DND-41 (cell line): Measurements from ENCODE around the gene KCNMA1.

Experiments used
- ATAC-seq: fragments of 200-7000 bp; cut with Tn5 transposase; 3 replicates; pipeline ENCODE4 v1.9.1; 2021; ENCODE audit warnings: low read depth; ENCODE audit not compliant: insufficient read depth
- DNase-seq: peaks from one replicate; pipeline ENCODE4 v3.0.0-alpha.2; 2020
- H2AFZ ChIP-seq: 2 replicates; pipeline ENCODE4 v1.6.0; 2012; ENCODE audit warnings: low read depth, low read length
- H3K27ac ChIP-seq: 2 replicates; pipeline ENCODE4 v1.5.1; 2012; ENCODE audit warnings: low read length, inconsistent platforms
- H3K27me3 ChIP-seq: fragments of 200-600 bp; sonication (generic); 2 replicates; pipeline ENCODE4 v1.6.0; 2012; ENCODE audit warnings: low read length, mild to moderate bottlenecking, inconsistent platforms; ENCODE audit not compliant: insufficient read depth, poor library complexity
- H3K36me3 ChIP-seq: 2 replicates; pipeline ENCODE4 v1.5.1; 2012; ENCODE audit warnings: low read length, inconsistent platforms; ENCODE audit not compliant: insufficient read depth
- H3K4me1 ChIP-seq: 2 replicates; pipeline ENCODE4 v1.5.1; 2012; ENCODE audit warnings: mild to moderate bottlenecking, low read length; ENCODE audit not compliant: insufficient read depth
- H3K4me2 ChIP-seq: 2 replicates; pipeline ENCODE4 v1.6.0; 2012; ENCODE audit warnings: mild to moderate bottlenecking, moderate library complexity, low read length, inconsistent platforms; ENCODE audit not compliant: insufficient read depth
- H3K4me3 ChIP-seq, 2 experiments: fragments of 200-600 bp in 1 of 2; shearing (Covaris generic) in 1 of 2; 2 replicates each; pipeline ENCODE4 v1.5.1; 2012 to 2016; ENCODE audit warnings: inconsistent platforms in 2 of 2, low read length in 2 of 2, mild to moderate bottlenecking in 2 of 2, low read depth in 1 of 2, moderate library complexity in 1 of 2
- H3K79me2 ChIP-seq: 2 replicates; pipeline ENCODE4 v1.6.0; 2012; ENCODE audit warnings: low read length, inconsistent platforms; ENCODE audit not compliant: insufficient read depth
- H3K9ac ChIP-seq: 2 replicates; pipeline ENCODE4 v1.6.0; 2012; ENCODE audit warnings: low read depth, mild to moderate bottlenecking, inconsistent platforms, low read length, moderate library complexity
- H3K9me3 ChIP-seq: 2 replicates; pipeline ENCODE4 v1.5.1; 2012; ENCODE audit warnings: low read length, moderate library complexity, mild to moderate bottlenecking, inconsistent platforms; ENCODE audit not compliant: insufficient read depth, severe bottlenecking
- H4K20me1 ChIP-seq: 2 replicates; pipeline ENCODE4 v1.6.0; 2012; ENCODE audit warnings: low read length; ENCODE audit not compliant: insufficient read depth
- EZH2 ChIP-seq: IDR thresholded peaks from 3 replicates; pipeline ENCODE4 v1.6.1; 2012; ENCODE audit warnings: borderline replicate concordance, low read depth, mild to moderate bottlenecking, moderate library complexity, low read length, inconsistent platforms; ENCODE audit not compliant: severe bottlenecking
- TF ChIP-seq, protein P1 (sequence below): IDR thresholded peaks from 2 replicates; pipeline ENCODE4 v1.5.1; 2012; ENCODE audit warnings: borderline replicate concordance, low read length, moderate library complexity, mild to moderate bottlenecking; ENCODE audit not compliant: poor library complexity, severe bottlenecking; ENCODE audit errors: extremely low read depth

Gene KCNMA1

DNA sequence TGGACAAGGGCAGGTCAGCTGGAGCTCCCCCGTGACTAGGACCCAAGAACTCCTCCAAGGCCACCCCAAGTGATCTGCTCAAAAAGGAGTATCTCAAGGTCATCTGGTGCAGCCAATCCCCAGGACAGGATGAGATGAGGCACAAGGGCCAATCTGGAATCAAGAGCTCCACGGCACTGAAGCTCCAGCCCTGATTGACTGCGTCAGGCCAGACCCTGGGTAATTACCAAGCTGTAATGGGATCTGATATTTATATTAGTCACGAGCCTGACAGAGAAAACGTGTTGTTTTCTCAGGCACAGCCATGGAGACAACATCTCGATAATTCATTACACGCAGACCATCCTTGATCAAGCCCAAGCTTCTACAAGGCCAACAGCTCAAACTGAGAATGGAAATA, 4.2 kb downstream of the KCNMA1 start:
- Histone ChIP-seq H3K9ac (no peak overlapping the region), H3K27ac (no peak overlapping the region), H3K4me3 (no peak overlapping the region), H2AFZ (no peak overlapping the region), H3K79me2 (no peaks in the 10 kb centered on the region), H3K4me2 (no peak overlapping the region), H3K4me1 (no peaks in the 10 kb centered on the region), H3K9me3 (no peaks in the 10 kb centered on the region), H3K27me3 (no peaks in the 10 kb centered on the region), H4K20me1 (no peaks in the 10 kb centered on the region), H3K36me3 (no peaks in the 10 kb centered on the region)
- no peak for TF ChIP-seq EZH2
- TF ChIP-seq, protein P1, sequence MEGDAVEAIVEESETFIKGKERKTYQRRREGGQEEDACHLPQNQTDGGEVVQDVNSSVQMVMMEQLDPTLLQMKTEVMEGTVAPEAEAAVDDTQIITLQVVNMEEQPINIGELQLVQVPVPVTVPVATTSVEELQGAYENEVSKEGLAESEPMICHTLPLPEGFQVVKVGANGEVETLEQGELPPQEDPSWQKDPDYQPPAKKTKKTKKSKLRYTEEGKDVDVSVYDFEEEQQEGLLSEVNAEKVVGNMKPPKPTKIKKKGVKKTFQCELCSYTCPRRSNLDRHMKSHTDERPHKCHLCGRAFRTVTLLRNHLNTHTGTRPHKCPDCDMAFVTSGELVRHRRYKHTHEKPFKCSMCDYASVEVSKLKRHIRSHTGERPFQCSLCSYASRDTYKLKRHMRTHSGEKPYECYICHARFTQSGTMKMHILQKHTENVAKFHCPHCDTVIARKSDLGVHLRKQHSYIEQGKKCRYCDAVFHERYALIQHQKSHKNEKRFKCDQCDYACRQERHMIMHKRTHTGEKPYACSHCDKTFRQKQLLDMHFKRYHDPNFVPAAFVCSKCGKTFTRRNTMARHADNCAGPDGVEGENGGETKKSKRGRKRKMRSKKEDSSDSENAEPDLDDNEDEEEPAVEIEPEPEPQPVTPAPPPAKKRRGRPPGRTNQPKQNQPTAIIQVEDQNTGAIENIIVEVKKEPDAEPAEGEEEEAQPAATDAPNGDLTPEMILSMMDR = no peak
- no peak for ATAC-seq
- no peak for DNase-seq

DNA sequence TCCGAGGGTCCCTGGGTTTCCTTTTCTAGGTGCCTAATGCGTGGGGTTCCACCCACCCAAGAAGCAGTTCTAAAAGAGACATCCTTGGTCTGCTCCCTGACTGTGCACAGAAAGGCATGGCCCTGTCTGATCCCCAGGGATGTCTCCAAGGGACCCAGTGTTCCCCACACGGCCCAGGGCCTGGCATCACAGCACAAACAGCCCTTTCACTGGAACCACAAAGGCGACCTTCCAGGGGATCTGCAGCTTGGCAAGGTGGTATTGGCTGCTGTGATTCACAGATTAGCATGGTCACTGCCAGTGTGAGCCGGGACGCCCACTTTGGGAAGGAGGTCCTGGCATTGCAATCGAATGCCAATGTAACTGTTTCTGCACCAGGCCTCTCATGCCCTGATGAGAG, 6.4 kb downstream of the KCNMA1 start:
- no peaks in the 10 kb centered on the region for H3K79me2 ChIP-seq
- no peak for TF ChIP-seq EZH2
- TF ChIP-seq, protein P1 = no peak
- H3K27me3 ChIP-seq = no peaks in the 10 kb centered on the region
- H3K4me2 ChIP-seq = no peak overlapping the region
- H4K20me1 ChIP-seq = no peaks in the 10 kb centered on the region
- no peak for ATAC-seq
- no peak overlapping the region for H3K9ac ChIP-seq
- H2AFZ ChIP-seq = no peak overlapping the region
- H3K4me3 ChIP-seq = no peak overlapping the region
- H3K4me1 ChIP-seq = no peaks in the 10 kb centered on the region
- no peak overlapping the region for H3K27ac ChIP-seq
- H3K9me3 ChIP-seq = no peaks in the 10 kb centered on the region
- no peaks in the 10 kb centered on the region for H3K36me3 ChIP-seq
- no peak for DNase-seq

DNA sequence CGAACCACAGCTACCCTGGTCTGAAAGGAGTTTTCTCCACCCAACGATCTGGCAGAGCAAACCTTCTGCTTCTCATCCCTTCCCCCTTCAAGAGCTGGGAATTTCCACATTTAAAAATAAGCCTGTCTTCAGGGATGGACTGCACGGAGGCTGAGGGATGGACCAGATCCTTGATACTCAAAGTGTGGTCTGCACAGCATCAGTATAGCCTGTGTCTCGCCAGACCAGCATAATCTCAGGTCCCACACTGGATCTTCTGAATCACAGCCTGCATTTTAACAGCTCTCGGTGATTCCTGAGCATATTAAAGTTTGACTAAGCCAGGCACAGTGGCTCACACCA, 7.1 kb downstream of the KCNMA1 start:
- Histone ChIP-seq H3K27ac (no peak overlapping the region), H4K20me1 (no peaks in the 10 kb centered on the region), H3K27me3 (no peaks in the 10 kb centered on the region), H3K36me3 (no peaks in the 10 kb centered on the region), H3K4me1 (no peaks in the 10 kb centered on the region), H3K4me3 (no peak overlapping the region), H3K9ac (no peak overlapping the region), H3K9me3 (no peaks in the 10 kb centered on the region), H3K4me2 (no peak overlapping the region), H2AFZ (no peak overlapping the region), H3K79me2 (no peaks in the 10 kb centered on the region)
- TF ChIP-seq EZH2 = no peak
- TF ChIP-seq, protein P1 = no peak
- ATAC-seq (no peak), DNase-seq (no peak)

DNA sequence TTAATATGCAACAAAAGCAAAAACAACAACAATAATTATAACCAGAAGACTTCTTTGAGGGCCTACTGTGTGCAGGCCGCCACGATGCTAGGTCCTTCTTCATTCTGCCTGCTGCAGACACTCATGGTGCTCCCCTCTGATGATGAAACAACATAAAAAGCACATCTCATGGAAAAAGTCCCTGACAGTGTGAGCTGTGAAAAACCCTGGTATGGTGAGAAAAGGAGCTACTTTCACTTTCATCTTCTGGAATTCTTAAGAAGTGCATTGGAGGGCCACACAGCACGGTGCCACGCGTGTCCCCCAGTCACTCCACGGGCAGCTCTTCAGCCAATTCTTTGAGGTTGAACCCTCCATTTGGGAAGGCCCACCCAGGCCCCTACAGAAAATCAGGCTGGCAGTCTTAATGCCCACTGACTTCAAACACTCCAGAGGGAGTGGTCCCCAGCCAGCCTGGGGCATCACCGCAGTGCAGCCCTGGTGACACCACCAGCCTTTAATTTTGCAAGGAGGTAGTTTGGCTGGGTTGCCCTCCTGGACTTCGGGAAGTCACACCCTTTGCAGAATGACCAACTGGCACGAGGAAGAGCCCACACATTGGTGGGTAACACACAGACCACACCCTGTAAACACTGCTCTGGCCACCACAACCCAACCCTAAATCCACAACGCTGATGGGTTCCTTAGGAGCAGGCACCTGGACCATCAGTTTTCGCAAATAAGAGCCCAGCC, 7.7 kb downstream of the KCNMA1 start:
- no peaks in the 10 kb centered on the region for H3K4me1 ChIP-seq
- no peak for DNase-seq
- H3K27me3 ChIP-seq = no peaks in the 10 kb centered on the region
- H2AFZ ChIP-seq = no peak overlapping the region
- H3K27ac ChIP-seq = no peak overlapping the region
- H3K4me2 ChIP-seq = no peak overlapping the region
- H3K4me3 ChIP-seq = no peak overlapping the region
- H3K79me2 ChIP-seq = no peaks in the 10 kb centered on the region
- H4K20me1 ChIP-seq = no peaks in the 10 kb centered on the region
- ATAC-seq = no peak
- H3K9ac ChIP-seq = no peak overlapping the region
- TF ChIP-seq, protein P1 = no peak
- no peak for TF ChIP-seq EZH2
- no peaks in the 10 kb centered on the region for H3K36me3 ChIP-seq
- no peaks in the 10 kb centered on the region for H3K9me3 ChIP-seq
